NAMALWA (cell line): ENCODE results near the gene SARDH.
"Not testable (repeated sequence)": the region's sequence is repeated elsewhere in the genome, so short reads cannot be mapped to it uniquely, and the experiment has no call there.

Experiments
- DNase-seq: peaks from one replicate; pipeline ENCODE4 v3.0.0-alpha.2; 2015; ENCODE audit warnings: low spot score

The SARDH gene

DNA sequence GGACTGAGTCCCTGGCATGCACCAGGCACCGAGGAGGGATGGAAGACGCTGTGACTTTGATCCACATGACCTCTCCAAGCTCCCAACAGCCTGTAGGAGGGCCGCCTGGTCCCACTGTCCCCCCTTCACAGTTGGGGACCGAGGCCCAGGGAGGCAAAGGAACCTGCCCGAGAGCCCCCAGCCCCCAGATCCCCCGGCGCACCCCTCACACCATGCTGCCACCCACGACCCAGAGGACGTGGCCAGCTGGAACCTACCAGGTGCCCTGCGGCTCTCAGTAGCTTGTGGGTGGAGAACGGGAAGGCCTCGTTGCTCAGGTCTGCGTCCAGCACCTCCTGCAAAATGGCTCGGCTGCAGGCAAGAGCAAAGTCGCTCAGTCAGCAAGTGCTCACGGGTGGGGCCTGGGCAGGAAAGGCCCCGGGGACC is 53.2 kb downstream of the SARDH start:
- DNase-seq = no peak

DNA sequence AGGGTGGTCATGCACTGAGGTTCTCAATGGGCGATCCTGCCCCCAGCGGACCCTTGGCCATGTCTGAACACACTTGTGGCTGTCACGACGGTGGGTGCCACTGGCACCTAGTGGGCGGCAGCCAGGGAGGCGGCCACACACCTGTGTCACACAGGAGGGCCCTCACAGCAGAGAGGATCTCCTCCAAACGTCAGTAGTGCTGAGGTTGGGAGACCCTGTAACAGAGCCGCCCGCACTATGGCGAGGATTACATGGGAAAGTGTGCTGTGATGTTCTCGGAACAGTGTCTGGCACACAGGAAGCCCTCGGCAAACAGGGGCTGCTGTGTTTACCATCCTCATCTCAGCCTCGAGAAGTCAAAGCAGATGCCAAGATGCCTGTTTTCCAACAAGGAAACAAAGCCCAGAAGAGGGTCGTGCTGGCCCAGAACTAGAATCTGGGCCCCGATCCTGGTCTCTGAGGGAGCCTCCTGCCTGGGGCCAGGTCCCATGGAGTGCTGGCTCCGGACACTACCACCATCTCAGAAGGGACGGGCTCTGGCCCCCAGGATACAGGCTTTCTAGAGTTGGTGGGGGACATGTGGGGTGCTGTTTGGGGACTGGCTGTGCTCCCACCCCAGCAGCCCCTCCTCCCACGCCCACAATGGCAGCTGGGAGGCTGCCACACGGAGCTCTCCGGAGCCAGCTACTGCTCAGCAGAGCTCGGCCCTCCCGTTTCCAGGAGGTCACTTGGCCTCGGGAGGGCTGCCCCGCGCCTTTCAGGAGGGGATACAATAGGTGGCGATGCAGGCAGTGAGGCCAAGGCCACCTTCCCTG is 53.8 kb downstream of the SARDH start:
- no peak for DNase-seq

DNA sequence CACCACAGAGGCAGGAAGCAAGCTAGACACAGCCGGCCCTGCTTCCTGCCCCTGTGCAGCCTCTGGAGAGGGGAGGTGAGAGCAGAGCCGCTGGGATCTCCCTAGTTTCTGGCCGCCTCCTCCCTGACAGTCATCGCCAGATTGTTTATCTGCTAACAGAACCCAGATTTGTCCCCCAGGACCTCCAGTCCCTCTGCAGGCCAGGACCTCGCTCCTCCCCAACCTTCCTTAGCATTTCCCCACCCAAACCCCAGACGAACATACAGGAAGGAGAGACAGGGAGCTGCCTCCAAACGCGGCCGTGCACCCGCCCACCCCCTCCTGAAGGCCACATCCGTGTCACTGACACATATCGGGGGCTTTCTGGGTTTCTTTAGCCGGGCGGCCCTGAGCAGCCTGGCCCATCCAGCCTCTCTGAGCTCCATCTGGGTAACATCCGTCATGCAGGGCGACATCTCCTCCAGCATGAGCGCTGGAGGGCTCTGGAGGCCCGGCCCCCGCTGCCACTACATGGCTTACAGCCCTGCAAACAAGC is 54.5 kb downstream of the SARDH start:
- no peak for DNase-seq

DNA sequence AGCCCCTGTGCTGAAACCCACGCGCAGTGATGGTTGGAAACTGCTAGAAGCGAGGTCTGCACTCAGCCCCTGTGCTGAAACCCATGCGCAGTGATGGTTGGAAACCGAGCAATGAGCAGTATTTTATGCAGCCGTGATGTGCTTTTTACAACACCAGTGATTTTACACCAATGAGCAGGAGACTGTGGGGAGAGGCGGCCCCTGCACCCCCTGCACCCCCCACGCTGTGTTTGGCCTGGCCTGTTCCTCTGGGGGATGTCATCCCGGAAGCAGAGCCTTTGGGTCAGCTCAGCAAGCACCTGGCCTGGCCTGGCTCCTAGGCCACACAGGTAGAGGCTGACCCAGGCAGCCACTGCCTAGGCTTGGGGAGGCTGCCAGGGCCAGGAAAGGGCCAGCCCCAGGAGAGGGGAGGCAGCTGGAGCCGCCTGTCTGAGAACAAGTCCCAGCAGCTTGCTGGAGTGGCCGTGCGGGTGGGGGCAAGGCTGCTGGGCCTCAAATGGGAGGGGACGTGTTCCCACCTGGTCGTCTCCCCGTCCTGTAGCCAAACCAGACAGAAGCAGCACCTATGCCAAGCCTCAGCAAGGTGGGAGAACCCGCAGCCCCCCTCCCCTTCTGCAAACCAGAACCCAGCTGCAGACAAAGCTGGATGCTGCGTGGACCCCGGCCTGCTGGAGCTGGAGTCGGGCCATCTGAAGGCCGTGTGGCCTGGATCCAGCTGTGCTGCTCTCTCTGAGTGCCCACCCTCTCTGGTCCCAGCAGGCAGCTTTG is 55.1 kb downstream of the SARDH start:
- DNase-seq = no peak

DNA sequence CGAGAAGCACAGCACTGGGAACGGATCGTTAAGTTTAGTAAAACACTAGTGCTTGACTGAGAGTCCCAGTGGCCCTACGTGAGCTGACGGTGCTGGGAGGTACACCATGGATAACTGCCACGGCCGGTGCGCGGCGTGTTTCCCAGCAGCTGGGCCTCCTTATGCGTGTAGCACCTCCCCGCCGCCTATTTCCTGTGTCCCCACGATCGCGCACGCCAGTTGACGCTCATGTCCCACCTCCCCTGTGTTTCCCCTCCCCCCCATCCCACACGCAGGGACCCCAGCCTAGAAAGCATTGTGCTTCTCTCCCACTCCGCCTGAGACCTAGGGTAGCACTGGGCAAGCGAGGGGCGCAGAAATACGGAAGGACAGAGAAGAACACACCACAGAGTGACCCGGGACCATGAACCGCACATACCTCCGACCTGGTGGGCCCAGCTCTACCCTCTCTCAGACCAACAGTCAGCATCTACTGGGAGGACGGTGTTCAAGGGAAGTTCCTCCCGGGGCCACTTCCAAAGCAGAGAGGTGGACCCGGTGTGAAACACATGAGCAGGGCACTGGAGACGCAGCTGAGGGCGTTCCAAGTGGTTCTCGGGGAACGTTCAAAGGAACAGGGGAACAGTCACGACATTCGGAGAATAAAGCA is 56.4 kb downstream of the SARDH start:
- no peak for DNase-seq

DNA sequence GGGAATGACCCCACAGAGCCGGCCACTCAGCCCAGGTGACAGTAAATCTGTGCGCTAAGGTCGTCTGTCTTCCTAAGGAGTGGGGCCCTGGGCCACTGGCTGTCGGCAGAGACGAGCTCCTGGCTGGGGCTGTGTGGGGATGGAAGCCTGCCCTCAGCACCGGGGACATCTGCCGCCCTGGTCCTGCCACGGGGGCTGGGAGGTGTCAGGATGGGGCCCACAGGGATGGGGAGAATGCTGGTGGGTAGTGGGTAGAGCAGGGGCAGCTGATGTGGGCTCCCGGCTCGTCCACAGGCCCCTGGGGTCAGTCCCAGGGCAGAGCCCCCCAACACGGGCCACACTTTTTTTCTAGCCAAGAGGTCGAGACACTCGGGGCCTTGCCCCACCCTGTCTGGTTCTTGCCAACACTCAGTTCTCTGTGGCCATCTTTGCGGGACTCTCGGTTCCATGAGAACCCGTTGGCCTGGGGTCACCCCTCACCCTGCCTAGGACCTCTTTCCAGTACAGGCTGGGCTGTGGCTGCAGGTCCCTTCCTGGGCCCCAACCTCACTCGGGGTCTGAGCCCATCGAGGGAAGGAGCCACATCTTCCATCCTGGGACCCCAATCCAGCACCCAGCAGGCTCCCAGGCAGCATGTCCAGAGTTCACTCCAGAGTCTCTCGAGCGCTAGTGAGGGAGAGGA is 57.0 kb downstream of the SARDH start:
- DNase-seq = no peak

DNA sequence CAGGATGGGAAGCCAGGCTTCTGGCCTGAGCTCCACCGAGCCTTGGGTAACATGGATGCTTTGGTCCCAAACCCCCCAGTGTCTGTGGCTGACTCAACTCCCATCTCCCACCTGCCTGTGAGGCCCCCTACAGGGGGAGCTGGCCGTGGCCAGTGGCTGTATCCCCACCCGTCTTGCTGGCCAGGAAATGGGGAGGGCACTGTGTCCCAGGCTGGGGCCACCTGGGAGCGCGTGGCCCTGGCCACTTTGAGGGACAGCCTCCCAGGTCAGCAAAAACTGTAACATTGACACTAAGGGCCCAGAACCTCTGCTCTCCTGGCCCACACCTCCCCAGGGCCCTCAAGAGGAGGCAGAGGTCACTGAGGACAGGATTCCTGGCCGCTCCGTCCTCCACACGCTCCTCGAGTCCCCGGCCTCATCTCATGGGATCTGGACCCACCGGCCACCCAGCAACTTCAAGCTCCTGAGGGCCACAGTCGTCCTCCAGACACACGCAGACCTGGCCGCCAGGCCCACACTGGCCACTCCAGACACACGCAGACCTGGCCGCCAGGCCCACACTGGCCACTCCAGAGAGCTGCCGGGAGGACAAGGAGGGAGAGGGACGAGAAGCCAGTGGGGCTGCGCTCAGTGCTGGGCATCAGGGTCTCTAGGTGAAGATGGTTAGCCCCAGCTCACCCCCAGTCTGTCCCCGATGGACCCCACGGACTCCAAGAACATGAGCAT is 57.7 kb downstream of the SARDH start:
- DNase-seq = no peak

DNA sequence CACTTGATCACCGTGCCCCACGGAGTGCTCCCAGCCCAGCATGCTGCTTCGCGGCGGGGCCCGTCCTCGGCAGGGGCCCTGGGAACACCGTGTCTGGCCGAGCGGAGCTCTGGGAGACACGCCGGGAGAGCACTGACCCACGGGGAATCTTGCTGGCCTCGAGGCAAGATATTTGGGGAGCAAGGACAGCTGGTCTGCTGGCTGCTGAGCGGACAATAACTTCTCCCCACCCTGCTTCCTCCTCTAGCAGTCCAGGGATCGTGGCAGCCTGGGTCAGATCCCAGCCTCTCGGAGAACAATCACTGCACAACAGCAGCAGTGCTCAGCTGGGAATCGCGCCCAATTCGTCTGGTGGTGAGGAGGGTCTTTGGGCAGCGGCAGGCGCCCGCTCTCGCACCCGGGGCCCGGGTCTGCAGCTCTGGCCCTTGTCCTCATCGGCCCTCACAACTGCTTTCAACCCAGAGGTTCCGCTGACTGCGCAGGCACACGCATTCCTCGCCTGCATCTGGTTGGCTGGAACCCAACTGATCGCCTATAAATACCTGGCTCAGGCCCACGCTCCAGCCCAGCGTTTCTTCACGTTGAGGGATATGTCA is 58.6 kb downstream of the SARDH start:
- DNase-seq = no peak

DNA sequence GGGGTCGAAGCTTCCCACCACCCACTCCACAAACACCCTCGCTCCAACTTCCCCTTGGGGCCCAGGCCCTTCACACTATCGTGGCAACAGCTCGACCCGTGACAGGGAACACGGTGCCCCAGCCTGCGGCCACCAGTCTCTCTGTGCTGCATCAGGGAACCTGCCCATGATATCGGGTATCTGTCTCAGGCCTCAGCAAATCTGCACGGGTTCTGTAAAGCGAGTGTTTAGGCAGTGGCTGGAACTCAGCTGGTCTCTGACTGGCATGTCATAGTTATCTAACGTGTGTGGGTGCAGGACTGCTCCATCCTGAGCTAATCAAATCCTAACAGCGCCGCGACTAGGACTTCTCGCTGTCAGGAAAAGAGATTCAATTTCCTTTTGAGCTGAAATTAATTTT is 59.1 kb downstream of the SARDH start:
- no peak for DNase-seq

DNA sequence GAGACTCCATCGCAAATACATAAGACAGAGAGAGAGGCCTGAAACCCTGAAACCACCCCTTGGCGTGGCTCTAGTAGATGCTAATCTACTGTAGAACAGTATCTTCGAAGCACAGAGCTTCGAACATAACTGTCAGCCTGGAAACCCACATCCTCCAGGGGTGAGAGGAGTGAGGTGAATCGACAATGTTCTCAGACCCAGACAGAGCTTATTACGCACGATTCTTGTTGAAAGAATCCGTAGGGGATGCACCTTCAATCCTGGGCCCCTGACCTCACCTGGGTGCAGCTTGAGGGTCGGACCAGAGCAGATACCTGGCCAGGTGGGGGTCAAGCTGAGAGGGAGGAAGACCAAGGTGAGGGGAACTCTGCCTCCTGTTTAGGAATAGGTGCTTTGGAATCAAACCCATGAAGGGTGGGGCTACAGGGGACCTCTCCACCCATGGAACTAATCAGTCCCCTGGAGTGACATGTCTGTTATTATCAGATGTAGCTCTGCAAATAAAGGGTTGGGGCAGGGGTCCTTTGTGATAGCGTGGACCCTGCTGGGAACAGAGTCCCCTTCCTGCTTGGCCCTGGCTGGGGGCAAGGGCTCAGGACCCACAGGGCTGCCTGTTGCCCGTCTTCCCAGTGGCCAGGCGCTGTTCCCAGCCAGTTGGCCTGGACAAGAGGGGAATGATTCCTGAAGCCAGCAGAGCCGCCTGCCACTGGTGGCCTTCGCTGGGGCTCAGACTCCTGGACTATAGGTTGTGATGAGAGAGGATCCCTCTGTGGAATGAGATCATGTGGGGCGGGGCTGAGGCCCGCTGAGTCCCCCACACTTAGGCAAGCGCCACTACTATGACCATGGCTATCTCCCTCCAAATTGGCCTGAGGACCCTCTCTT is 60.8 kb downstream of the SARDH start:
- DNase-seq = no peak

DNA sequence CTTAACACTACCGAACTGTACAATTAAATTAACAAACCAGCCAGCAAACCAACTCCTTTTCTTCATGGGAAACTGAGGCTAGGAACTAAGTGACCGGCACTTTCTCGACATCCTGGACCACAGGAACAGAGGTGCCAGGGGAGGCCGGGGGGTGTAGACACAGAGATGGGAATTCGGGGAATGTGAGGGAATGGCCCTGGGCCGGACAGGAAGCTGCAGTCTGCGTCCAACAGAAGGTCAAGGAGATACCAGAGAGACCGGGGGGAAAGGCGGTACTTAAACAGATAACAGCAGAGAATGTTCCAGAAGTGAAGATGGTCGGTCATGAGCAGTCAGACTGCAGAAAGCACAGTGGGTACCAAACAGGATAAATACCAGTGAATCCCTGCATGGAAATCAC is 61.7 kb downstream of the SARDH start:
- DNase-seq = no peak

DNA sequence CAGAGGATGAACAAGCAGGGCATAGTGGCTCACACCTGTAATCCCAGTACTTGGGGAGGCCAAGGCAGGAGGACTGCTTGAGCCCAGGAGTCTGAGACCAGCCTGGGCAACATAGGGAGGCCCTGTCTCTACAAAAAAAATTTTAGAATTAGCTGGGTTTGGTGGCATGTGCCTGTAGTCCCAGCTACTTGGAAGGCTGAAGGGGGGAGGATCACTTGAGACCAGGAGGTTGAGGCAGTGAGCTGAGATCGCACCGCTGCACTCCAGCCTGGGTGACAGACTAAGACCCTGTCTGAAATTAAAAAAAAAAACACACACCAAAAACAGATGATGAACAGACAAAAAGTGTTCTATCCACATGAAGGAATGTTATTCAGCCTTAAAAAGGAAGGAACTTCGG is 62.4 kb downstream of the SARDH start:
- DNase-seq = not testable (repeated sequence)

DNA sequence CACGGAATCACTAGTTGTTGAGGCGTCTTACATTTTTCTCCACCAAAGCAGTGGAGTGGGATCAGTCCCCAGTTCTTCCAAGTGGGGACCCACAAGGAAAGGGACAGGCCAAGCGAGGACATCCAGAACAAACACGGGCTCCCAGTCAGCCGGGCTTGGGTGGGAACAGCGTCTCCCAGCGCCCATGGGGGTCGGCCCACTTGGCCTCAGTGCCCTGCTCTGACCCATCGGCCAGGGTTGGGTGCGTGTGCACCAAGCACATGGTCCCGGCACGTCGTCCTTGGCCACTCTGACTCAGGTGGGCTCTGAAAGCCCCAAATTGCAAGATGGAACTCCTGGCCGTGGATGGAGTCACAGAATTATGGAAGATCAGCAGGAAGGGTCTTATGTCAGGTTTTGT is 64.1 kb downstream of the SARDH start:
- no peak for DNase-seq

DNA sequence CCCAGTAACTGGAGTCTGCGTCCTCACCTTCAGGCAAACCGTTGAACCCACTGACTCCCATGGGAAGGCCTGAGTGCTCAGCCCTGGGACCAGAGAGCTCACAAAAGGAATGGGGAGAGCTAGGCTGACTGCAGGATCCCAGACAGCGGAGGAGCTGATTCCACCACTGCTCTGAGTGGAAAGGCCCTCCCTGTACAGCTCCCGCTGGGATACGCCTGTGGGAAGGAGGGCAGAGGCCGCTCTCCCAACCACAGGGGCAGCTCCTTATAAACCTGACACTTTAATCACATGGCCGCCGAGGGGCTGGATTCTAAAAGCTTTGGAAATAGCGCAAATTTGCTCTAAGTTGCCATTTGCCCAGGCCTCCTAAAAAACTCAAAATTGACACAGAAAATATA is 64.9 kb downstream of the SARDH start:
- DNase-seq = no peak

DNA sequence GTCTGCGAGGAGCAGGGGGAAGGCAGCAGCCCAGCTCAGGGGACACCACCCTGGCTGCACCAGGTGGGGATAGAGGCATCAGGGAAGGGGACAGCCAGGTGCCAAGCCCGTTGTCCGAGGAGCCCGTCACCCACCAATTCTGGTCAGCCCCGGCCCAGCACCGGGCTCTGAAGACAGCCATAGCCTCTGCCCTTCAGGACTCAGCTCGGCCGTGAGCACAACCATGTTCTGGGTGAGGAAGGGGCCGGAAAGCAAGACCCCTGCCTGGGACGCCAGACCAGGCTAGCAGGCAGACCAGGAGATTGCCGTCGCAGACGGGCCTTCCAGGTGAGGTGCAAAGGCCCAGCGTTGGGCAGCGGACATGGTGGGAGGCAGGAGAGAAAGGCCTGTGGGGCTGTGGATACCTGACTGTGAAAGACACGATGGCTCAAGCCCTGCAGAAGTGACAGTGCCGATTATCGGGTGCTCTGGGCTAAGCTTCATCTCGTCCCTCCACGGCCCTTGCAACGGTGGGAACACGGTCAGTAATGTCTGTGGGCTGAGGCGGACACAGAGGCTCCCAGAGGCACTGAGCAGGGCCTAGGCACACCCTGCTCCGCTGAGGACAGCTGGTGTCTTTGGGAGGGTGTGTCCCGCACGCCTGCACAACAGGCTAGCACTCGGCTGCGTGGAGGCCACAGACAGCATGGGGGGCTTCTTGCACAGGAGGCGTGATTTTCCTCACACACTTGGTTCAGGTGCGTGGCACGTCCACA is 65.5 kb downstream of the SARDH start:
- no peak for DNase-seq

DNA sequence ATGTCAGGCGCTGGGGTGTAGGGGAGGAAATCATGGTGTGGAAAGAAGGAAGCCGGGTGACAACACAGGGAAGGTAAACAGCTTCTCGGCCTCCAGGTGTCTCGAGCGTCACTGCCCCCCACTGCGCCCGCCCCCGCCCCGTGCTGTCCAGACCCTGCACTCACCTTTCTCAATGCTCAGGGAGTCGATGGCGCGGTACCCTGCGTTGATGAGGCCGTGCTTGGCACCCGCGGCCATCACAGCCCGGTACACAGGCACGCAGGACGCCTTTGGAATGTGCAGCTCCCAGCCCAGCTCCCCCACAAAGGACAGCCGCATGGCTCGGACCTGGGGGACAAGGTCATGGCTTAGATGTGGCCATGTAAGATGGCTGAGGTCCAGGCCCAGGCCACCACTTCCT is 66.8 kb downstream of the SARDH start:
- DNase-seq = no peak

DNA sequence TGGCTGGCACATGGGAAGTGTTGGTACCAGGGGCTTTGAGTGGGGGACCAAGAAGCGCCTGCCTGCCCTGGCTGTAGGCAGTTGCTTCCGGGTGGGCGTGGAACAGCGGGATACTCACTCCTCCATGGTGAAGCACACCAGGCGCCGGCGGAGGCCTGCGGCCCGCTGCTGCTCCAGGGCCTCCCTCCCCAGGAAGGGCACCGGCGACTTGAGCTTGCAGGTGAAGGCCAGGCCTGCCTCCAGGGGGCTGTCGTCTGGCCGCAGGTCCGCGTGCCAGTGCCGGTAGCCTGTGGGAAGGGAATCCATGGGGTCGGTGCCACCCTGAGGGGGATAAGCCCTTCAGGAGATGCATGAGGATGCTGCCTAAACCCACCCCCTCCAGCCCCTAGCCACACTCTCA is 67.7 kb downstream of the SARDH start:
- DNase-seq = no peak

DNA sequence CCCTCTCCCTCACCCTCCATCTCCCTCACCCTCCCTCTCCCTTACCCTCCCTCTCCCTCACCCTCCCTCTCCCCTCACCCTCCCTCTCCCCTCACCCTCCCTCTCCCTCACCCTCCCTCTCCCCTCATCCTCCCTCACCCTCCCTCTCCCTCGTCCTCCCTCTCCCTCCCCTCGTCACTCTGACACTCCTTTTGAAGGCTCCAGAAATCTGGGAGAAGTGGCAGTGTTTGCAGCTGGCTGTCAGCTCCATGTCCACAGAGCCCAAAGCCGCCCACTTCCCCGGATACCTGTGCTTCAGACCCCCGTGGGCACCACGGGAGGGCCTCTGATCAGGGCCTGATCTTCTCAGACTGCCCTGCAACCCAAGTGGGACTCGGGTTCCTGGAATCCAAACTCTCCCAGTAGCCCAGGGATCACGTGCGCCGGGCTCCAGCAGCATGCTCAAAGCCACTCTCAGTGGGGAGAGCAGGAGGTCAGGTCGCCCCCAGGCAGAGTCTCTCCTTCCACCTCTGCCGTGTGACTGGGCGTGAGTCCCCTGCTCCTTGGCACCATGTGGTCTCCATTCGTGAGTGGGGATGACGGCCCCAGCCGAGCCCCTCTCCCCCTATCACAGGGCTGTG is 68.9 kb downstream of the SARDH start:
- DNase-seq = no peak
